ENCODE data around the gene TMEM221.

TMEM221 gene

GRCh38 chr19:17448131-17448967, at the start of gene TMEM221:
Gene TMEM221 (minus strand): TSS chr19:17448668. CDS start chr19:17448462, 206 bp downstream.
- FAIRE-seq = no peak

GRCh38 chr19:17497149-17497798, 48.8 kb upstream of the TMEM221 start:
- FAIRE-seq (no peak), DNase-seq (ENCODE audit: insufficient read length, low spot score) (no peak)

More at GRCh38 chr19:17448131-17448967, at the start of gene TMEM221:
- DNase-seq (ENCODE audit: insufficient read length, low spot score) = peak; percentile 60

GRCh38 chr19:17496337-17496997, 48.0 kb upstream of the TMEM221 start:
- FAIRE-seq (peak; percentile 53), DNase-seq (ENCODE audit: insufficient read length, low spot score) (peak; percentile 95)

- DNase-seq (ENCODE audit: insufficient read length, low spot score) (no peak), FAIRE-seq (no peak)
Observed at GRCh38 chr19:17495639-17496296, 47.3 kb upstream of the TMEM221 start.

- no peak for FAIRE-seq
Observed at GRCh38 chr19:17491287-17491686, 42.8 kb upstream of the TMEM221 start.

GRCh38 chr19:17490411-17490810, 41.9 kb upstream of the TMEM221 start:
- no peak for DNase-seq (ENCODE audit: insufficient read length, low spot score)
- FAIRE-seq = no peak

More at GRCh38 chr19:17491287-17491686, 42.8 kb upstream of the TMEM221 start:
- no peak for DNase-seq (ENCODE audit: insufficient read length, low spot score)

GRCh38 chr19:17489392-17490030, 41.0 kb upstream of the TMEM221 start:
- FAIRE-seq (no peak), DNase-seq (ENCODE audit: insufficient read length, low spot score) (no peak)

- peak; percentile 64 for FAIRE-seq
- DNase-seq (ENCODE audit: insufficient read length, low spot score) = peak; percentile 46
Observed at GRCh38 chr19:17488593-17489391, 40.3 kb upstream of the TMEM221 start.

- no peak for FAIRE-seq
- no peak for DNase-seq (ENCODE audit: insufficient read length, low spot score)
Observed at GRCh38 chr19:17487284-17488121, 39.0 kb upstream of the TMEM221 start.

- no peak for DNase-seq (ENCODE audit: insufficient read length, low spot score)
- FAIRE-seq = no peak
Observed at GRCh38 chr19:17486545-17487240, 38.2 kb upstream of the TMEM221 start.

- FAIRE-seq (no peak), DNase-seq (ENCODE audit: insufficient read length, low spot score) (no peak)
Observed at GRCh38 chr19:17484520-17485185, 36.2 kb upstream of the TMEM221 start.

GRCh38 chr19:17483605-17484002, 35.1 kb upstream of the TMEM221 start:
- no peak for FAIRE-seq

GRCh38 chr19:17482877-17483604, 34.6 kb upstream of the TMEM221 start:
- FAIRE-seq = no peak
- no peak for DNase-seq (ENCODE audit: insufficient read length, low spot score)

More at GRCh38 chr19:17483605-17484002, 35.1 kb upstream of the TMEM221 start:
- no peak for DNase-seq (ENCODE audit: insufficient read length, low spot score)

- DNase-seq (ENCODE audit: insufficient read length, low spot score) = no peak
- FAIRE-seq = no peak
Observed at GRCh38 chr19:17481986-17482385, 33.5 kb upstream of the TMEM221 start.

- DNase-seq (ENCODE audit: insufficient read length, low spot score) = no peak
- FAIRE-seq = no peak
Observed at GRCh38 chr19:17479325-17479791, 30.9 kb upstream of the TMEM221 start.

GRCh38 chr19:17475541-17476115, 27.2 kb upstream of the TMEM221 start:
- DNase-seq (ENCODE audit: insufficient read length, low spot score) = no peak
- no peak for FAIRE-seq
